GM12892 (cell line): Measurements from ENCODE around the gene FLT1.

Source experiments
- POLR2A ChIP-seq: IDR thresholded peaks from 2 replicates; pipeline ENCODE4 v1.6.1; 2011; ENCODE audit warnings: low read depth, low read length, control low read depth
- POLR2AphosphoS5 ChIP-seq: IDR thresholded peaks from 2 replicates; pipeline ENCODE4 v1.6.1; 2011; ENCODE audit warnings: low read depth, low read length, control low read depth
- TAF1 ChIP-seq: IDR thresholded peaks from 2 replicates; pipeline ENCODE4 v1.6.1; 2011; ENCODE audit warnings: low read depth, mild to moderate bottlenecking, control low read depth, low read length, borderline replicate concordance

DNA sequence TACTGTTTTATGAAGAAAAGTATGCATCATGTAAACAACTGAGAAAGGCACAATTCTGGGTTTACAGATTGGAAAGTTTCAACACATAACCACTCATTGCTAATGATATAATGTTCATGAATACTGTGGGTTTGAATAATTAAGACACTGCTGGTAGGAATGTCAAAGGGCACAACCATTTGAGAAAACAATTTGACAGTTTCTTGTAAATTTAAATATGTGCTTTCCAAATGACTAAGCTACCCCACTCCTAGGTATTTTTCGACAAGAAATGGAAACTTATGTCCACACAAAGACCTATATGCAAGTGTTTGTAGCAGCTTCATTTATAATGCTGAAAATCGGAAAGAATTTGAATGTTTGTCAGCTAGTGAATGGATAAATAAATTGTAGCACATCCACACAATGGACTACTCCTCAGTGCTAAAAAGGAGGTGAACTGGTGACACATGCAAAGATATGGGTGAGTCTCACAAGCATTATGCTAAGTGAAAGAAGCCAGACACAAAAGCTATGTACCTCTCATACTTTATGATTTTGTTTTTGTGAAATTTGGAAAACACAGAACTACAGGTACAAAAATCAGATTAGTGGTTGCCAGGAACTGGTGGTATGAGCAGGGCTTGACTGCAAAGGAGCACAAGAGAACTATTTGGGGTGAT lies 44.8 kb upstream of the FLT1 start:
- no peak for TF ChIP-seq POLR2AphosphoS5
- TF ChIP-seq POLR2A: no peak
- no peak for TF ChIP-seq TAF1
